Right lobe of liver (tissue), 4 donors: ENCODE measurements around the gene KLHL42.

Experiments
- POLR2A ChIP-seq: fragments of 450-650 bp; IDR thresholded peaks from one replicate; pipeline ENCODE4 v1.6.1; 2017; ENCODE audit warnings: antibody characterized with exemption, mild to moderate bottlenecking
- TF ChIP-seq, protein P1 (sequence below), 4 donors: fragments of 200-600 bp in 3 of 4; fragments of 450-650 bp in 1 of 4; IDR thresholded peaks; one replicate each; pipeline versions ENCODE4 v1.5.1 to v1.8.0; 2016 to 2022; ENCODE audit warnings: antibody characterized with exemption in 4 of 4, mild to moderate bottlenecking in 2 of 4
- donor health status: DM: no; HTN: no; CAD: no.
- donor health status: DM: no; HTN: no; CAD: no.
- donor health status: DM: no; HTN: yes; CAD: no.

GRCh38 chr12:27772328-27773049 is 7.5 kb upstream of the KLHL42 start:
- TF ChIP-seq, protein P1, sequence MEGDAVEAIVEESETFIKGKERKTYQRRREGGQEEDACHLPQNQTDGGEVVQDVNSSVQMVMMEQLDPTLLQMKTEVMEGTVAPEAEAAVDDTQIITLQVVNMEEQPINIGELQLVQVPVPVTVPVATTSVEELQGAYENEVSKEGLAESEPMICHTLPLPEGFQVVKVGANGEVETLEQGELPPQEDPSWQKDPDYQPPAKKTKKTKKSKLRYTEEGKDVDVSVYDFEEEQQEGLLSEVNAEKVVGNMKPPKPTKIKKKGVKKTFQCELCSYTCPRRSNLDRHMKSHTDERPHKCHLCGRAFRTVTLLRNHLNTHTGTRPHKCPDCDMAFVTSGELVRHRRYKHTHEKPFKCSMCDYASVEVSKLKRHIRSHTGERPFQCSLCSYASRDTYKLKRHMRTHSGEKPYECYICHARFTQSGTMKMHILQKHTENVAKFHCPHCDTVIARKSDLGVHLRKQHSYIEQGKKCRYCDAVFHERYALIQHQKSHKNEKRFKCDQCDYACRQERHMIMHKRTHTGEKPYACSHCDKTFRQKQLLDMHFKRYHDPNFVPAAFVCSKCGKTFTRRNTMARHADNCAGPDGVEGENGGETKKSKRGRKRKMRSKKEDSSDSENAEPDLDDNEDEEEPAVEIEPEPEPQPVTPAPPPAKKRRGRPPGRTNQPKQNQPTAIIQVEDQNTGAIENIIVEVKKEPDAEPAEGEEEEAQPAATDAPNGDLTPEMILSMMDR (IDR thresholded peaks at IDR 0.05): no peak
- TF ChIP-seq POLR2A: no peak
